ENCODE measurements around the gene PLCB3. TPM values are rescaled to one million over a fixed set of nuclear protein-coding genes. Genes with fewer than 3 reads are reported as not detected.
A peak's percentile ranks its signal among the peaks of the same experiment; 100 is the strongest.

PLCB3 gene
- total and polyA plus RNA-seq, 12 donors = 5.0 to 89.5 (median 41.2) TPM

DNA sequence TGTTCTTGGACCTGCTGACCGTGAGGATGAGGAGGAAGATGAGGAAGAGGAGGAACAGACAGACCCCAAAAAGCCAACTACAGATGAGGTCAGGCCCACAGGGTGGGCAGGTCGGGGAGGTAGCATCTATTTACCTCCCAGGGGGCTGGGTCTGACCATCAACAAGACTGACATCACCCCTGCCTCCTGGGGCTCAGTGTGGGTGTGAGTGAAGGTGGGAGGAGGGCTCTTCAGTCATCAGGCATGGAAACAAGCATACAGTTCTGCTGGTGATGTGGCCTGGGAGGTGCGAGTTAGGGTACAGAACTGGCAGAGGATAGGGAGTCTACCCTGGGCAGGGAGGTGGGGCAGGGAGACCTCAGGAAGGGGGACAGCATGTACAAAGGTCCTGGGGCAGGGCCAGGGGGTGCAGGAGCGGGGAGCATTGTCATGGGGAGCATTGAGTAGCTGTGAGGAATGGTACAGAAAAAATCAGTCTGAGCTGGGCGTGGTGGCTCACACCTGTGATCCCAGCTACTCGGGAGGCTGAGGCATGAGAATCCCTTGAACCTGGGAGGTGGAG lies 8.9 kb downstream of the PLCB3 start:
- intact Hi-C loops (cut with DNase I) = no loop called here
- H3K9me3 ChIP-seq (replicated peaks in 1 of 3) = no peaks in the 10 kb centered on the region
- H3K4me1 ChIP-seq (replicated peaks in 1 of 2) = no peaks in the 10 kb centered on the region
- WGBS, 4 donors = 92 to 96% (median 94%) methylated on average over 6 of the region's 6 CpGs
- no peak overlapping the region for H3K27ac ChIP-seq
- H3K27me3 ChIP-seq = no peaks in the 10 kb centered on the region
- DNase-seq = no peak
- H3K36me3 ChIP-seq (replicated peaks in 1 of 2) = peaks cover 0 to 100% of the 10 kb centered on the region in 2 donors
- TF ChIP-seq POLR2A (IDR thresholded peaks at IDR 0.05) = no peak
- TF ChIP-seq, protein P1, sequence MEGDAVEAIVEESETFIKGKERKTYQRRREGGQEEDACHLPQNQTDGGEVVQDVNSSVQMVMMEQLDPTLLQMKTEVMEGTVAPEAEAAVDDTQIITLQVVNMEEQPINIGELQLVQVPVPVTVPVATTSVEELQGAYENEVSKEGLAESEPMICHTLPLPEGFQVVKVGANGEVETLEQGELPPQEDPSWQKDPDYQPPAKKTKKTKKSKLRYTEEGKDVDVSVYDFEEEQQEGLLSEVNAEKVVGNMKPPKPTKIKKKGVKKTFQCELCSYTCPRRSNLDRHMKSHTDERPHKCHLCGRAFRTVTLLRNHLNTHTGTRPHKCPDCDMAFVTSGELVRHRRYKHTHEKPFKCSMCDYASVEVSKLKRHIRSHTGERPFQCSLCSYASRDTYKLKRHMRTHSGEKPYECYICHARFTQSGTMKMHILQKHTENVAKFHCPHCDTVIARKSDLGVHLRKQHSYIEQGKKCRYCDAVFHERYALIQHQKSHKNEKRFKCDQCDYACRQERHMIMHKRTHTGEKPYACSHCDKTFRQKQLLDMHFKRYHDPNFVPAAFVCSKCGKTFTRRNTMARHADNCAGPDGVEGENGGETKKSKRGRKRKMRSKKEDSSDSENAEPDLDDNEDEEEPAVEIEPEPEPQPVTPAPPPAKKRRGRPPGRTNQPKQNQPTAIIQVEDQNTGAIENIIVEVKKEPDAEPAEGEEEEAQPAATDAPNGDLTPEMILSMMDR (IDR thresholded peaks at IDR 0.05) = no peak
- H3K4me3 ChIP-seq = no peak overlapping the region

DNA sequence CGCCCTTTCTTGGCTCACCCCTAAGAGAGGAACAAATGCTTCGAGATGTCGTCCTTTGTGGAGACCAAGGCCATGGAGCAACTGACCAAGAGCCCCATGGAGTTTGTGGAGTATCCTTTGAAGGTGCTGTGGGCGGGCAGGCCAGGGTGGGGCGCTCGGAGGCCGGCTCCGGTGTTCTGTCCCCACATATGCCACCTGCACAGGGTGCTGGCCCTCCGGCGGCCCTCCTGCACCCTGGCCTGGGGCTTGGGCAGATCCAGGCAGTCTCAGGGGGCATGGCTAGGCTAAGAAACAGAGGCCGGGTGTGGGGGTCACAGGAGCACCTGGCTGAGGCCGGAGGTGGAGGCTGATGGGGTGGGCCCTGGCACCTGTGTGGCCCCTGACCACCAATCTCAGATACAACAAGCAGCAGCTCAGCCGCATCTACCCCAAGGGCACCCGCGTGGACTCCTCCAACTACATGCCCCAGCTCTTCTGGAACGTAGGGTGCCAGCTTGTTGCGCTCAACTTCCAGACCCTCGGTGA lies 10.3 kb downstream of the PLCB3 start:
- DNase-seq = peak in 1 of 7 donors; percentile 25
- H3K4me1 ChIP-seq (replicated peaks in 1 of 2) = peaks cover 0 to 10% of the 10 kb centered on the region in 2 donors
- WGBS, 4 donors = 86 to 95% (median 93%) methylated on average over 11 to 18 of the region's 18 CpGs
- H3K27ac ChIP-seq = no peak overlapping the region
- H3K9me3 ChIP-seq (replicated peaks in 1 of 3) = no peaks in the 10 kb centered on the region
- H3K4me3 ChIP-seq = no peak overlapping the region
- H3K36me3 ChIP-seq (replicated peaks in 1 of 2) = peaks cover 0 to 98% of the 10 kb centered on the region in 2 donors
- intact Hi-C loops (cut with DNase I) = no loop called here
- TF ChIP-seq POLR2A (IDR thresholded peaks at IDR 0.05) = no peak
- TF ChIP-seq, protein P1 (IDR thresholded peaks at IDR 0.05) = no peak
- no peaks in the 10 kb centered on the region for H3K27me3 ChIP-seq

DNA sequence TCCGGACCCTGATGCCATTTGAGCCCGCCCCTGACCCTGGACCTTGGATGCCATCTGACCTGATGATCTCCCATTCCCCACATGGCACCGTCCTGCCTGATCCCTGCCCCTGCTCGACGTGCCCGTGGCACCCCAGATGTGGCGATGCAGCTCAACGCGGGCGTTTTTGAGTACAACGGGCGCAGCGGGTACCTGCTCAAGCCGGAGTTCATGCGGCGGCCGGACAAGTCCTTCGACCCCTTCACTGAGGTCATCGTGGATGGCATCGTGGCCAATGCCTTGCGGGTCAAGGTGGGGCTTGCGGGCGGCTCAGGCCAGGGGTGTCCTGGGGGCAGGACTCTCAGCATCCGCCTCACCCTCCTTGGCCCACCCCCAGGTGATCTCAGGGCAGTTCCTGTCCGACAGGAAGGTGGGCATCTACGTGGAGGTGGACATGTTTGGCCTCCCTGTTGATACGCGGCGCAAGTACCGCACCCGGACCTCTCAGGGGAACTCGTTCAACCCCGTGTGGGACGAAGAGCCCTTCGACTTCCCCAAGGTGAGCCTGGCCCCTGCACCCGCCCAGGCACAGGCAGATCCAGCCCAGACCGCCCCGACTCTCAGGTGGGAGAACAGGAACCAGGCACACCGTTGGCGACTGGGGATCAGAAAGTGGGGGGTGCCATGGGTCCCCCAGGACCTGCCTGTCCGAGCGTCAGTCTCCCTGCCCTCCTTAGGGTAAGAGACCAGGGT lies 11.1 kb downstream of the PLCB3 start:
- H3K36me3 ChIP-seq (replicated peaks in 1 of 2) = peaks cover 0 to 90% of the 10 kb centered on the region in 2 donors
- intact Hi-C loops (cut with DNase I) = no loop called here

More for the DNA sequence above, 11.1 kb downstream of the PLCB3 start:
- no peaks in the 10 kb centered on the region for H3K27me3 ChIP-seq
- no peaks in the 10 kb centered on the region for H3K9me3 ChIP-seq (replicated peaks in 1 of 3)
- TF ChIP-seq POLR2A (IDR thresholded peaks at IDR 0.05) = no peak
- TF ChIP-seq, protein P1 (IDR thresholded peaks at IDR 0.05) = no peak
- no peak overlapping the region for H3K4me3 ChIP-seq
- WGBS, 4 donors = 90 to 94% (median 93%) methylated on average over 11 to 42 of the region's 42 CpGs
- peak overlapping the region in 1 of 5 donors; percentile 38 for H3K27ac ChIP-seq
- DNase-seq = no peak
- peaks cover 7 to 17% of the 10 kb centered on the region in 2 donors for H3K4me1 ChIP-seq (replicated peaks in 1 of 2)
